A673 (cell line): ENCODE data around the gene DMD. TPM values are rescaled to one million over a fixed set of nuclear protein-coding genes. Genes with fewer than 3 reads are reported as not detected.

Experiments used
- BruUV-seq: library from RNA; stranded (reverse); fragments of 400-500 nt; replicated peaks from 2 replicates; lab custom pipeline; 2021; lab: Mats Ljungman, UMichigan
- CTCF ChIA-PET: fragments of 300-600 bp; sonication (Branson Sonifier 250); formaldehyde crosslinking; loops from one replicate; lab custom pipeline; 2022; ENCODE audit warnings: antibody characterized with exemption; lab: Charles Lee
- POLR2A ChIA-PET: fragments of 300-600 bp; sonication (Branson Sonifier 250); formaldehyde crosslinking; loops from one replicate; lab custom pipeline; 2022; ENCODE audit warnings: antibody characterized with exemption; ENCODE audit not compliant: low non-redundant PET; lab: Charles Lee
- DNase-seq: peaks from one replicate; pipeline ENCODE4 v3.0.0-alpha.2; 2015; ENCODE audit warnings: low spot score
- H3K27ac ChIP-seq: fragments of 200-600 bp; sonication (generic); 2 replicates; pipeline ENCODE4 v1.5.1; 2016; ENCODE audit warnings: mixed run types, low read depth, mild to moderate bottlenecking, mixed read lengths, antibody characterized with exemption, low read length; ENCODE audit not compliant: poor library complexity, severe bottlenecking
- H3K27me3 ChIP-seq: fragments of 200-600 bp; sonication (generic); replicated peaks from 2 replicates; pipeline ENCODE4 v1.6.1; 2017; ENCODE audit warnings: mixed run types, low read depth, mild to moderate bottlenecking, mixed read lengths, antibody characterized with exemption, low read length; ENCODE audit not compliant: insufficient read depth, poor library complexity
- H3K36me3 ChIP-seq: fragments of 200-600 bp; sonication (generic); 2 replicates; pipeline ENCODE4 v1.6.1; 2016; ENCODE audit warnings: mixed run types, mild to moderate bottlenecking, mixed read lengths, antibody characterized with exemption, low read length; ENCODE audit not compliant: insufficient read depth, poor library complexity, severe bottlenecking
- H3K4me1 ChIP-seq: fragments of 200-600 bp; sonication (generic); 2 replicates; pipeline ENCODE4 v1.6.1; 2017; ENCODE audit warnings: mixed run types, mild to moderate bottlenecking, mixed read lengths, antibody characterized with exemption, low read length; ENCODE audit not compliant: insufficient read depth, poor library complexity, severe bottlenecking
- H3K4me3 ChIP-seq: fragments of 200-600 bp; sonication (generic); 2 replicates; pipeline ENCODE4 v1.5.1; 2016; ENCODE audit warnings: low read depth, mixed run types, mild to moderate bottlenecking, mixed read lengths, low read length; ENCODE audit not compliant: poor library complexity, severe bottlenecking
- H3K9me3 ChIP-seq: fragments of 200-600 bp; sonication (generic); 2 replicates; pipeline ENCODE4 v1.6.1; 2016; ENCODE audit warnings: mixed run types, low read depth, mild to moderate bottlenecking, mixed read lengths, antibody characterized with exemption, low read length; ENCODE audit not compliant: poor library complexity, severe bottlenecking
- CTCF ChIP-seq: fragments of 300-800, 200-600 bp; sonication (generic); conservative IDR thresholded peaks from 2 replicates; pipeline ENCODE4 v1.5.1; 2017; ENCODE audit warnings: low read depth, mild to moderate bottlenecking, antibody characterized with exemption, low read length, moderate library complexity, mixed read lengths
- EZH2 ChIP-seq: fragments of 200-600 bp; sonication (generic); IDR thresholded peaks from 2 replicates; pipeline ENCODE4 v1.6.1; 2017; ENCODE audit warnings: borderline replicate concordance, low read depth, mild to moderate bottlenecking, mixed read lengths, antibody characterized with exemption, low read length; ENCODE audit not compliant: poor library complexity, severe bottlenecking
- intact Hi-C: fragments of 100-400 bp; cut with micrococcal nuclease; formaldehyde crosslinking; loops from one replicate; pipeline ENCODE4 v1.10.0; 2022; ENCODE audit not compliant: unreplicated experiment
- total RNA-seq: library from RNA; stranded (reverse); gene quantifications from 2 replicates; pipeline ENCODE4 v1.2.3, GENCODE V29; 2021

DMD gene
- total RNA-seq, 1 experiment from 2014 or later, result 5.4 TPM

DNA sequence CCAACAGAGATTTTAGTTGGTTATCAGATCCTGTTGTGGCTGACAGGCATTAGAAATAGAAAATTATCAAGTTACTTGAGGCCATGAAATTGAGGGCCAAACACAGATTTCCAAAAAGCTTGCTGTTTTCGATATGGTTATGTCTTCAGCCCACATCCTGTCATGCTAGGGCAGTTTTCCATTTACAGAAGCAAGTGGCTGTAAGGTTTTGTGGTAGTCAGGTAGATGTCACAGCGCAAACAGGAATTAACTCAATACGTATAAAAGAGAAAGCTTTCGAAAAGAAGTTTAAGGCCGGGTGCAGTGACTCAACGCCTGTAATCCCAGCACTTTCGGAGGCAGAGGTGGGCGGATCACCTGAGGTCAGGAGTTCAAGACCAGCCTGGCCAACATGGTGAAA, 104.6 kb downstream of the DMD start:
- DNase-seq, result no peak
- H3K27me3 ChIP-seq, result no peaks in the 10 kb centered on the region
- no peaks in the 10 kb centered on the region for H3K4me1 ChIP-seq
- H3K4me3 ChIP-seq, result no peak overlapping the region
- TF ChIP-seq EZH2 (no peak), CTCF (no peak)
- no peak overlapping the region for H3K27ac ChIP-seq
- no peaks in the 10 kb centered on the region for H3K36me3 ChIP-seq
- CTCF ChIA-PET, result no interaction called here
- BruUV-seq, result no TSS peak
- POLR2A ChIA-PET, result no interaction called here
- intact Hi-C loops, result no loop called here
- H3K9me3 ChIP-seq, result no peaks in the 10 kb centered on the region

- H3K4me3 ChIP-seq, result no peak overlapping the region
- H3K27ac ChIP-seq, result no peak overlapping the region
- intact Hi-C loops, result no loop called here
- ChIA-PET POLR2A (no interaction called here), CTCF (no interaction called here)
- DNase-seq, result no peak
- no peaks in the 10 kb centered on the region for H3K36me3 ChIP-seq
- no peak for TF ChIP-seq CTCF
- no peak for TF ChIP-seq EZH2
- no peaks in the 10 kb centered on the region for H3K4me1 ChIP-seq
- H3K27me3 ChIP-seq, result no peaks in the 10 kb centered on the region
- no TSS peak for BruUV-seq
- no peaks in the 10 kb centered on the region for H3K9me3 ChIP-seq
Measured at GRCh38 chrX:33095079-33095478, 116.3 kb downstream of the DMD start.

GRCh38 chrX:33087411-33087810, 123.9 kb downstream of the DMD start:
- CTCF ChIA-PET, result no interaction called here

More at GRCh38 chrX:33087411-33087810, 123.9 kb downstream of the DMD start:
- intact Hi-C loops, result no loop called here
- no peak overlapping the region for H3K4me3 ChIP-seq
- BruUV-seq, result no TSS peak
- POLR2A ChIA-PET, result no interaction called here
- no peak overlapping the region for H3K27ac ChIP-seq
- no peaks in the 10 kb centered on the region for H3K27me3 ChIP-seq
- no peaks in the 10 kb centered on the region for H3K36me3 ChIP-seq
- DNase-seq, result no peak
- no peak for TF ChIP-seq EZH2
- TF ChIP-seq CTCF, result no peak
- H3K4me1 ChIP-seq, result no peaks in the 10 kb centered on the region
- H3K9me3 ChIP-seq, result no peaks in the 10 kb centered on the region
